Sigmoid colon (tissue), 7 donors: ENCODE results near the gene BIRC5. TPM values are rescaled to one million over a fixed set of nuclear protein-coding genes. Genes with fewer than 3 reads are reported as not detected.

Source experiments
- DNase-seq: peaks from one replicate; pipeline ENCODE4 v3.0.0-alpha.2; 2019
- H3K27ac ChIP-seq, 4 donors: fragments of 200-600 bp; sonication (generic); one replicate each; pipeline ENCODE4 v1.5.1; 2016 to 2019; ENCODE audit warnings: mild to moderate bottlenecking in 1 of 4
- H3K27me3 ChIP-seq, 3 donors: fragments of 200-600 bp; sonication (generic); one replicate each; pipeline ENCODE4 v1.5.1; 2019; ENCODE audit warnings: mild to moderate bottlenecking in 1 of 3
- H3K36me3 ChIP-seq, 4 donors: fragments of 200-600 bp; sonication (generic); one replicate each; pipeline ENCODE4 v1.5.1; 2016 to 2019
- H3K4me1 ChIP-seq, 4 donors: fragments of 200-600 bp; sonication (generic); one replicate each; pipeline ENCODE4 v1.5.1; 2017 to 2019
- H3K4me3 ChIP-seq, 4 donors: fragments of 200-600 bp; sonication (generic); one replicate each; pipeline ENCODE4 v1.5.1; 2017 to 2019; ENCODE audit warnings: mild to moderate bottlenecking in 2 of 4, moderate library complexity in 1 of 4
- H3K9me3 ChIP-seq, 4 donors: fragments of 200-600 bp in 3 of 4; sonication (generic) in 3 of 4; one replicate each; pipeline versions ENCODE4 v1.5.1 to v1.6.1; 2013 to 2019
- CTCF ChIP-seq, 4 experiments: fragments of 450-650 bp in 3 of 4; fragments of 200-600 bp in 1 of 4; IDR thresholded peaks; one replicate each; pipeline ENCODE4 v1.5.1; 2016 to 2019; ENCODE audit warnings: antibody characterized with exemption in 4 of 4, mild to moderate bottlenecking in 3 of 4, moderate library complexity in 2 of 4
- EP300 ChIP-seq, 4 donors: sonication (generic); formaldehyde crosslinking; IDR thresholded peaks; one replicate each; pipeline ENCODE4 v1.6.1; 2017; ENCODE audit warnings: antibody characterized with exemption in 4 of 4
- POLR2A ChIP-seq, 2 donors: fragments of 450-650 bp; IDR thresholded peaks; one replicate each; pipeline ENCODE4 v1.6.1; 2016; ENCODE audit warnings: antibody characterized with exemption in 2 of 2, mild to moderate bottlenecking in 2 of 2, moderate library complexity in 2 of 2
- POLR2AphosphoS5 ChIP-seq, 4 donors: sonication (generic); formaldehyde crosslinking; IDR thresholded peaks; one replicate each; pipeline ENCODE4 v1.6.1; 2017; ENCODE audit warnings: antibody characterized with exemption in 4 of 4
- WGBS, 2 donors: extraction: QIAGEN DNeasy Blood & Tissue Kit; methylation state at CpG; one replicate each; pipeline ENCODE4 v1.1.7; 2013; 5-methylcytosine and 5-hydroxymethylcytosine counted together
- intact Hi-C: fragments of 100-400 bp; cut with DNase I; formaldehyde crosslinking; loops from one replicate; pipeline ENCODE4 v1.15.1; 2023
- polyA plus RNA-seq, 3 donors: library from polyadenylated mRNA; stranded (reverse); fragments of 200-250 nt; gene quantifications; one replicate each; pipeline ENCODE4 v1.2.3, GENCODE V29; 2013
- total RNA-seq, 4 donors: library from RNA; depleted of rRNA; stranded (reverse); fragments of >200 nt; gene quantifications; one replicate each; pipeline ENCODE4 v1.1.0, GENCODE V29; 2016
- donor health status: healthy with polysubstance abuse.
- donor health status: Bipolar disorder and iron deficiency.
- donor health status: healthy.

Gene BIRC5
- total and polyA plus RNA-seq, 7 donors: 0.16 to 33.5 (median 3.1) TPM

- WGBS, 2 donors: 83 to 87% methylated on average over 26 of the region's 26 CpGs
- no peak overlapping the region for H3K4me3 ChIP-seq
- TF ChIP-seq EP300 (IDR thresholded peaks at IDR 0.05) (no peak), POLR2A (IDR thresholded peaks at IDR 0.05) (no peak), CTCF (IDR thresholded peaks at IDR 0.05) (no peak), POLR2AphosphoS5 (IDR thresholded peaks at IDR 0.05) (no peak)
- intact Hi-C loops: no loop called here
- no peak overlapping the region for H3K27ac ChIP-seq
- no peak for DNase-seq
- H3K4me1 ChIP-seq: peaks cover 0 to 5% (median 0%) of the 10 kb centered on the region in 4 donors
- no peaks in the 10 kb centered on the region for H3K9me3 ChIP-seq
- H3K27me3 ChIP-seq: peaks cover 3 to 42% (median 26%) of the 10 kb centered on the region in 3 donors
- no peaks in the 10 kb centered on the region for H3K36me3 ChIP-seq
Observed at GRCh38 chr17:78267253-78268073, 53.4 kb downstream of the BIRC5 start.

GRCh38 chr17:78268191-78268874, 54.3 kb downstream of the BIRC5 start:
- no peaks in the 10 kb centered on the region for H3K36me3 ChIP-seq
- H3K9me3 ChIP-seq: no peaks in the 10 kb centered on the region
- WGBS, 2 donors: 60 to 72% methylated on average over 24 of the region's 24 CpGs
- H3K27ac ChIP-seq: no peak overlapping the region
- intact Hi-C loops: no loop called here
- H3K27me3 ChIP-seq: peaks cover 3 to 43% (median 26%) of the 10 kb centered on the region in 3 donors
- TF ChIP-seq CTCF (IDR thresholded peaks at IDR 0.05) (no peak), POLR2AphosphoS5 (IDR thresholded peaks at IDR 0.05) (no peak), EP300 (IDR thresholded peaks at IDR 0.05) (no peak), POLR2A (IDR thresholded peaks at IDR 0.05) (no peak)
- no peak for DNase-seq
- H3K4me3 ChIP-seq: no peak overlapping the region
- peaks cover 0 to 5% (median 0%) of the 10 kb centered on the region in 4 donors for H3K4me1 ChIP-seq

GRCh38 chr17:78268951-78269905, 55.2 kb downstream of the BIRC5 start:
- no peak for TF ChIP-seq POLR2A (IDR thresholded peaks at IDR 0.05)
- TF ChIP-seq EP300 (IDR thresholded peaks at IDR 0.05): no peak
- TF ChIP-seq POLR2AphosphoS5 (IDR thresholded peaks at IDR 0.05): no peak
- TF ChIP-seq CTCF (IDR thresholded peaks at IDR 0.05): no peak
- WGBS, 2 donors: 44 to 60% methylated on average over 34 of the region's 34 CpGs
- intact Hi-C loops: no loop called here
- Histone ChIP-seq H3K4me1 (peaks cover 0 to 5% (median 0%) of the 10 kb centered on the region in 4 donors), H3K4me3 (no peak overlapping the region), H3K9me3 (no peaks in the 10 kb centered on the region), H3K27ac (no peak overlapping the region), H3K36me3 (no peaks in the 10 kb centered on the region), H3K27me3 (peaks cover 3 to 43% (median 26%) of the 10 kb centered on the region in 3 donors)
- no peak for DNase-seq

- Histone ChIP-seq H3K4me3 (no peak overlapping the region), H3K4me1 (peaks cover 0 to 5% (median 0%) of the 10 kb centered on the region in 4 donors), H3K36me3 (no peaks in the 10 kb centered on the region), H3K9me3 (no peaks in the 10 kb centered on the region), H3K27ac (no peak overlapping the region), H3K27me3 (peaks cover 3 to 43% (median 26%) of the 10 kb centered on the region in 3 donors)
- intact Hi-C loops: no loop called here
- 80 to 81% methylated on average over 8 of the region's 8 CpGs for WGBS, 2 donors
- no peak for TF ChIP-seq POLR2A (IDR thresholded peaks at IDR 0.05)
- TF ChIP-seq CTCF (IDR thresholded peaks at IDR 0.05): no peak
- no peak for TF ChIP-seq EP300 (IDR thresholded peaks at IDR 0.05)
- TF ChIP-seq POLR2AphosphoS5 (IDR thresholded peaks at IDR 0.05): no peak
- no peak for DNase-seq
Observed at GRCh38 chr17:78269955-78270381, 55.9 kb downstream of the BIRC5 start.
